ENCODE data around the gene PLEKHD1. TPM values are rescaled to one million over a fixed set of nuclear protein-coding genes. Genes with fewer than 3 reads are reported as not detected.
A peak's percentile ranks its signal among the peaks of the same experiment; 100 is the strongest.

PLEKHD1 gene
- total RNA-seq, 1 donor from 2014 or later = 0.05 TPM

DNA sequence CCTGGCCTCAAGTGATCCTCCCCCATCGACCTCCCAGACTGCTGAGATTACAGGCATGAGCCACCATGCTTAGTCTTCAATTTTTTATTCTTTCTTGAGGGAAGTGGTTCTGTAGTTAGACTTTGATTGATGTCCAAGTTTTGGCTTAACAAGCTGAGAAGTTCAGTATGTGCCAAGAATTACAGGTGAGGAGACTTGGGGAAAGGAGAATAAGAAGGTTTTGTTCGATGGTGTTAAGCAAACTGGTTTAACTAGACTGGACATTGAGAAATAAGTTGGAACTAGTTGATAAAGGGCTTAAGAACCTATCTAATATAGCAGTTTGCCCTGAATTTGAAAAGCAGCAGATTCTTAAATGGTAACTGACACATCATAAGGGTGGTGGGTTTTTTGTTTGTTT, 32.6 kb upstream of the PLEKHD1 start:
- H3K27ac Mint-ChIP-seq (ENCODE audit: unreplicated experiment) = no peak overlapping the region
- Histone ChIP-seq H3K36me3 (ENCODE audit: insufficient read depth, low read length) (peaks cover 13% of the 10 kb centered on the region), H3K27me3 (ENCODE audit: insufficient read depth, low read length) (no peaks in the 10 kb centered on the region), H3K4me3 (ENCODE audit: insufficient read depth, low read depth, low read length) (no peak overlapping the region), H3K4me2 (ENCODE audit: low read length) (no peak overlapping the region), H4K20me1 (ENCODE audit: insufficient read depth, low read length) (peaks cover 25% of the 10 kb centered on the region), H3K4me1 (ENCODE audit: insufficient read depth, low read length) (no peaks in the 10 kb centered on the region), H2AFZ (ENCODE audit: low read depth, low read length) (no peak overlapping the region), H3K27ac (ENCODE audit: low read depth, low read length) (no peak overlapping the region), H3K9me3 (ENCODE audit: insufficient read depth, low read depth, low read length) (no peaks in the 10 kb centered on the region), H3K79me2 (ENCODE audit: insufficient read depth, low read length) (no peaks in the 10 kb centered on the region), H3K9ac (ENCODE audit: low read length) (no peak overlapping the region)
- no peaks in the 10 kb centered on the region for H3K27me3 Mint-ChIP-seq (ENCODE audit: low read depth, unreplicated experiment)
- H3K4me3 Mint-ChIP-seq (ENCODE audit: unreplicated experiment) = no peak overlapping the region
- no peak for TF ChIP-seq EZH2 (IDR thresholded peaks at IDR 0.05; ENCODE audit: insufficient read depth, low read length)
- TF ChIP-seq, protein P1, sequence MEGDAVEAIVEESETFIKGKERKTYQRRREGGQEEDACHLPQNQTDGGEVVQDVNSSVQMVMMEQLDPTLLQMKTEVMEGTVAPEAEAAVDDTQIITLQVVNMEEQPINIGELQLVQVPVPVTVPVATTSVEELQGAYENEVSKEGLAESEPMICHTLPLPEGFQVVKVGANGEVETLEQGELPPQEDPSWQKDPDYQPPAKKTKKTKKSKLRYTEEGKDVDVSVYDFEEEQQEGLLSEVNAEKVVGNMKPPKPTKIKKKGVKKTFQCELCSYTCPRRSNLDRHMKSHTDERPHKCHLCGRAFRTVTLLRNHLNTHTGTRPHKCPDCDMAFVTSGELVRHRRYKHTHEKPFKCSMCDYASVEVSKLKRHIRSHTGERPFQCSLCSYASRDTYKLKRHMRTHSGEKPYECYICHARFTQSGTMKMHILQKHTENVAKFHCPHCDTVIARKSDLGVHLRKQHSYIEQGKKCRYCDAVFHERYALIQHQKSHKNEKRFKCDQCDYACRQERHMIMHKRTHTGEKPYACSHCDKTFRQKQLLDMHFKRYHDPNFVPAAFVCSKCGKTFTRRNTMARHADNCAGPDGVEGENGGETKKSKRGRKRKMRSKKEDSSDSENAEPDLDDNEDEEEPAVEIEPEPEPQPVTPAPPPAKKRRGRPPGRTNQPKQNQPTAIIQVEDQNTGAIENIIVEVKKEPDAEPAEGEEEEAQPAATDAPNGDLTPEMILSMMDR (IDR thresholded peaks at IDR 0.05; ENCODE audit: insufficient read depth, low read depth, low read length) = no peak
- FAIRE-seq (no peak), DNase-seq (ENCODE audit: low read depth) (no peak)
- no peaks in the 10 kb centered on the region for H3K36me3 Mint-ChIP-seq (ENCODE audit: low read depth, unreplicated experiment)
- H3K4me1 Mint-ChIP-seq (ENCODE audit: low read depth, unreplicated experiment) = no peaks in the 10 kb centered on the region
- H3K9me3 Mint-ChIP-seq (ENCODE audit: unreplicated experiment) = no peaks in the 10 kb centered on the region

DNA sequence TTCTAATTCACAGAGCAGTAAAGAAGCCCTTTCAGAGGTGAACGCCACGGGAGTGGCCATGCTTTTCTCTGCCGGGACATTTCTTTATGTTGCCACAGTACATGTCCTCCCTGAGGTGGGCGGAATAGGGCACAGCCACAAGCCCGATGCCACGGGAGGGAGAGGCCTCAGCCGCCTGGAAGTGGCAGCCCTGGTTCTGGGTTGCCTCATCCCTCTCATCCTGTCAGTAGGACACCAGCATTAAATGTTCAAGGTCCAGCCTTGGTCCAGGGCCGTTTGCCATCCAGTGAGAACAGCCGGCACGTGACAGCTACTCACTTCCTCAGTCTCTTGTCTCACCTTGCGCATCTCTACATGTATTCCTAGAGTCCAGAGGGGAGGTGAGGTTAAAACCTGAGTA, 26.2 kb upstream of the PLEKHD1 start:
- Histone ChIP-seq H3K27ac (ENCODE audit: low read depth, low read length) (no peak overlapping the region), H3K4me3 (ENCODE audit: insufficient read depth, low read depth, low read length) (no peak overlapping the region), H3K9ac (ENCODE audit: low read length) (no peak overlapping the region), H3K79me2 (ENCODE audit: insufficient read depth, low read length) (no peaks in the 10 kb centered on the region), H2AFZ (ENCODE audit: low read depth, low read length) (no peak overlapping the region), H3K4me2 (ENCODE audit: low read length) (no peak overlapping the region), H3K36me3 (ENCODE audit: insufficient read depth, low read length) (peaks cover 17% of the 10 kb centered on the region), H3K9me3 (ENCODE audit: insufficient read depth, low read depth, low read length) (no peaks in the 10 kb centered on the region), H3K27me3 (ENCODE audit: insufficient read depth, low read length) (no peaks in the 10 kb centered on the region), H3K4me1 (ENCODE audit: insufficient read depth, low read length) (no peaks in the 10 kb centered on the region), H4K20me1 (ENCODE audit: insufficient read depth, low read length) (peaks cover 14% of the 10 kb centered on the region)
- Mint-ChIP-seq H3K27ac (ENCODE audit: unreplicated experiment) (peak overlapping the region; percentile 55), H3K9me3 (ENCODE audit: unreplicated experiment) (no peaks in the 10 kb centered on the region), H3K4me3 (ENCODE audit: unreplicated experiment) (no peak overlapping the region), H3K4me1 (ENCODE audit: low read depth, unreplicated experiment) (no peaks in the 10 kb centered on the region), H3K36me3 (ENCODE audit: low read depth, unreplicated experiment) (peaks cover 5% of the 10 kb centered on the region), H3K27me3 (ENCODE audit: low read depth, unreplicated experiment) (no peaks in the 10 kb centered on the region)
- no peak for FAIRE-seq
- no peak for TF ChIP-seq EZH2 (IDR thresholded peaks at IDR 0.05; ENCODE audit: insufficient read depth, low read length)
- TF ChIP-seq, protein P1 (IDR thresholded peaks at IDR 0.05; ENCODE audit: insufficient read depth, low read depth, low read length) = no peak
- no peak for DNase-seq (ENCODE audit: low read depth)

DNA sequence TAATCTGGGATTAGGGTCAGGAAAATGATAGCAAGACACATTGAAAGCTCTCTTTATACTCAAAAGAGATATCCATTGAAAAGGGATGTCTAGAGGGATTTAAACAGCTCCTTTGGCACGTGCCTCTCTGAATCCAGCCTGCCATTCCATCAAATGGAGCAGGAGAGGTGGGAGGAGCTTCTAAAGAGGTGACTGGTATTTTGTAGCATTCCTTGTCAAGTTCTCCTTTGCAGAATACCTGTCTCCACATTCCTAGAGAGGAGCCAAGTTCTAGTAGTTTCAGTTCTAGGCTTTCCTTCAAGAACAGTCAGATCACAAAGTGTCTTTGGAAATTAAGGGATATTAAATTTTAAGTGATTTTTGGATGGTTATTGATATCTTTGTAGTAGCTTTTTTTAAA, 25.4 kb upstream of the PLEKHD1 start:
- H3K27me3 Mint-ChIP-seq (ENCODE audit: low read depth, unreplicated experiment) = no peaks in the 10 kb centered on the region
- Histone ChIP-seq H4K20me1 (ENCODE audit: insufficient read depth, low read length) (peaks cover 7% of the 10 kb centered on the region), H3K27me3 (ENCODE audit: insufficient read depth, low read length) (no peaks in the 10 kb centered on the region), H3K9ac (ENCODE audit: low read length) (no peak overlapping the region), H3K4me3 (ENCODE audit: insufficient read depth, low read depth, low read length) (no peak overlapping the region), H3K27ac (ENCODE audit: low read depth, low read length) (no peak overlapping the region), H3K4me1 (ENCODE audit: insufficient read depth, low read length) (peaks cover 1% of the 10 kb centered on the region), H3K9me3 (ENCODE audit: insufficient read depth, low read depth, low read length) (no peaks in the 10 kb centered on the region), H3K36me3 (ENCODE audit: insufficient read depth, low read length) (peaks cover 17% of the 10 kb centered on the region), H2AFZ (ENCODE audit: low read depth, low read length) (no peak overlapping the region), H3K4me2 (ENCODE audit: low read length) (no peak overlapping the region), H3K79me2 (ENCODE audit: insufficient read depth, low read length) (no peaks in the 10 kb centered on the region)
- no peak overlapping the region for H3K27ac Mint-ChIP-seq (ENCODE audit: unreplicated experiment)
- H3K4me3 Mint-ChIP-seq (ENCODE audit: unreplicated experiment) = no peak overlapping the region
- no peaks in the 10 kb centered on the region for H3K9me3 Mint-ChIP-seq (ENCODE audit: unreplicated experiment)
- FAIRE-seq (no peak), DNase-seq (ENCODE audit: low read depth) (no peak)
- TF ChIP-seq, protein P1 (IDR thresholded peaks at IDR 0.05; ENCODE audit: insufficient read depth, low read depth, low read length) = no peak
- TF ChIP-seq EZH2 (IDR thresholded peaks at IDR 0.05; ENCODE audit: insufficient read depth, low read length) = no peak
- peaks cover 2% of the 10 kb centered on the region for H3K4me1 Mint-ChIP-seq (ENCODE audit: low read depth, unreplicated experiment)
- peaks cover 5% of the 10 kb centered on the region for H3K36me3 Mint-ChIP-seq (ENCODE audit: low read depth, unreplicated experiment)
